HG02763 (cell line): ENCODE results near the gene ETV3.
"Not testable (repeated sequence)": the region's sequence is repeated elsewhere in the genome, so short reads cannot be mapped to it uniquely, and the experiment has no call there.

Experiments
- ATAC-seq: cut with Tn5 transposase; IDR thresholded peaks from one replicate; pipeline ENCODE4 v1.9.1; 2021; ENCODE audit warnings: mild to moderate bottlenecking, moderate library complexity; ENCODE audit not compliant: unreplicated experiment

ETV3 gene

GRCh38 chr1:157113631-157114030 is 24.6 kb downstream of the ETV3 start:
- no peak for ATAC-seq

- ATAC-seq = no peak
Measured at GRCh38 chr1:157113106-157113505, 25.1 kb downstream of the ETV3 start.

DNA sequence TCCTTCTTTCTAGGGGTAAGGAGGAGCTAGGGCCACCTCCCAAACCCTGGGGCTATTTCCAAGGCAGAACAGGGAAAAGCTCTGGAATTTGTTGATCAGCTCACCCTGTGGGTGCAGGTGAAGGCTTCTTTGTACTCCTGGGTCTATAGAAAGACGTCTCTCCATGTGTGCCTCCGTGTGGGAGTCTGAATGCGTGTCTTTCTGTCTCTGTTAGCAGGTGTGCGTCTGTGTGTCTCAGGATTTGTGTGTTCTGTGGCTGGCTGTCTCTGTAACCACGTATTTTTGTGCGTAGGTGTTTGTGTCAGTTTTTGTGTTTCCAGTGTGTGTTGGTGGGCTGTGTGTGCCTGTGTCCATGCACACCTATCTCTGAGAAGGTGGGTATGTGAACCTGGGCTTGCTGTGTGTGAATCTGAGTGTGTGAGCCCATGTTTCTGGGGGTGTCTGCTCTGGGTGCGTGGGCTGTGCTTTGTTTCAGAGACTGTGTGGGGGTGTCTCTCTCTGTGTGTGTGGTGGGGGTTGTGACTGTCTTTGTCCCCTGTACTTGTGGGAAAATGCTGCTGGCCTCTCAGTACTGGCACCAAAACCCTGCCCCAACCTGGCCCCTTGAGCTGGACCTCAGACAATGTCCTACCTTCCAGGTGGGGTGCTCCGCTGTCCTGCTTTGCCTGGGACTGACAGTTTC is 25.9 kb downstream of the ETV3 start:
- no peak for ATAC-seq

GRCh38 chr1:157111396-157112165 is 26.6 kb downstream of the ETV3 start:
- no peak for ATAC-seq

GRCh38 chr1:157110686-157111085 is 27.5 kb downstream of the ETV3 start:
- no peak for ATAC-seq

DNA sequence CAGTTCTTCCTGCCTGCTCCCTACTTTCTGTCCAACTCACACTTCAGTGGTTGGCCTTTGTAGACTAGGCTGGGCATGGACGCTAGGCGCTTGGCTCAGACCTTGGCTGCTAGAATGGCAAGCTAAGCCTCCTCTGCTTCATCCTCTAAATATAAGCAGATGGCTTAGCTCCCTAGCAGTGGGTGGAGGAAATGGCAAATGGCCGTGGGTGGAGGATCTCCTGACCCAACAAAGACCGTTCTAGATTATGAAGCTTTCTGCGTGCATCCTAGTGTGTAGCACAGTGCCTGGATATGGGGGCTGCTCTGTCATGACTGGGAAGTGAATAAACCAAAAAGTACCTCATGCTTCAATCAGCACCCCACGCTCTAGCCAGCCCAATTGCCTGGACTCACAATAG is 28.2 kb downstream of the ETV3 start:
- ATAC-seq = no peak

GRCh38 chr1:157108448-157108847 is 29.7 kb downstream of the ETV3 start:
- no peak for ATAC-seq

- ATAC-seq = no peak
Measured at GRCh38 chr1:157107702-157108101, 30.5 kb downstream of the ETV3 start.

GRCh38 chr1:157106813-157107189 is 31.4 kb downstream of the ETV3 start:
- no peak for ATAC-seq

- peak; percentile 78 for ATAC-seq
Measured at GRCh38 chr1:157105988-157106812, 32.0 kb downstream of the ETV3 start.

DNA sequence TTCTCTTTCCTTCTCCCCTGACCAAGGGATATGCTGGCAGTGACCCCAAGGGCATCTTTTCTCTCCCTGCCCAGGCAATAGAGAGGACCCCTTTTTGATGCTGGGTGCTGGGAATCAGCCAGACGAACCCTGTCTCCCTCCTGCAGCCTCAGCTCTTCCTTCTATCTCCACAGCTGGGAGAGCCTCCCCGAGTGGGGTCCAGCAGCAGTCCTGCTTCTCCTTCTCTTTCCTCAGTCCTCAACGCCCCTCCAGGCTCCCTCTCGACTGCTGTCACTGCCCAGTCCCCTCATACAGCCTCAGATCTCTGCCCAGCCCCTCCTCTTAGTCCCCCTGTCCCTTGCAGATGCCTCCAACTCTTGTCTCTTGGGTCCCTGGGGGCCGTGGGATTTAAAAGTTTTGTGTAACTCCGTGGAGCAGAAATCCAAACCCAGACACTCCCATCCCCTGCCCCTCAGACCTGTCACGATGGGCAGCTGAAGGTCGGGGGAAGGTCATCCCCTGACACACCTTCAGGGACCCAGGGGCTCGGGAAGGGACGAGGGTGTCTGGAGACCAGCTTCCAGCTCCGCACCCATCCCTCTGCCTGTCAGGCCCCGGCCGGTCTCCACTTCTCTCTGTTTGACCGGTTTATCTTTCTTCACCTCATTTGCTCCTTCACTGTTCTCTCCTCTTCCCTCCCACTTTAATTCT is 32.8 kb downstream of the ETV3 start:
- ATAC-seq = no peak

GRCh38 chr1:157104598-157105293 is 33.4 kb downstream of the ETV3 start:
- no peak for ATAC-seq

DNA sequence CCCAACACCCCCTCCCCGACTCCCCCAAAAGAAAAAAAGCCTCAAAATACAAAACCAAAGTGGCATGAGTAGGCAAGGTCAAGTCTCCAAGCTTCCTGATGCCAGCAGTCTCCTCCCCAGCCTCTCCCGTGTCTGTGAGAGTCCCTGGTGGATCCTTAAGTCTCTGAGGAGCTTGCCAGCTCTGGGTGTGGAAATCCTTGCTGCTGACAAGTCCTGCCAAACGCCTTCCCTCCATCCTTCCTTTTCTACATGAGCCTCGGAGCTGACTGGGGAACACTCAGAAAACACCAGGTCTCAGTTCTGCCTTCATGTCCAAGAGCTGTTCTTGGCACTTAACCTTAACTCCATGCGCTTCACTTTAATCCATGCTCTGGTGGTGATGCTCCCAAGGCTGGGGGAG is 34.9 kb downstream of the ETV3 start:
- ATAC-seq = no peak

DNA sequence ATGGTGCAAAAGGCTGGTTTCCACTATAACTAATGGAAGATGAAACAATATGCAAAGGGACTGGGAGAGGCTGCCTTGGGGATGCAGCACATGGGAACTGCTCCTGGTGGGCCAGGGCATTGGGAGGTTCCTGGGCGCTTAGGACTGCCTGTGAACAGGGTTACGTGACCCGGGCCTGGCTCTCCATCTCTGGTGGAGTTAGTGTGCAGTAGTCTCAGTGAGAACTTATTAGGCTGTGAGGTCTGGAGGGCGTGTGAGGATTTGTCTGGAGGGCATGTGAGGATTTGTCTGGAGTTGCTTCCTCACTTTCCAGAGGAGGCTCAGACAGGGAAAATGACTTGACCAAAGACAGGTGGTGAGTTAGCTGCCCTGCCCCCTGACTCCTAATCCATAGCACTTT is 37.0 kb downstream of the ETV3 start:
- no peak for ATAC-seq

DNA sequence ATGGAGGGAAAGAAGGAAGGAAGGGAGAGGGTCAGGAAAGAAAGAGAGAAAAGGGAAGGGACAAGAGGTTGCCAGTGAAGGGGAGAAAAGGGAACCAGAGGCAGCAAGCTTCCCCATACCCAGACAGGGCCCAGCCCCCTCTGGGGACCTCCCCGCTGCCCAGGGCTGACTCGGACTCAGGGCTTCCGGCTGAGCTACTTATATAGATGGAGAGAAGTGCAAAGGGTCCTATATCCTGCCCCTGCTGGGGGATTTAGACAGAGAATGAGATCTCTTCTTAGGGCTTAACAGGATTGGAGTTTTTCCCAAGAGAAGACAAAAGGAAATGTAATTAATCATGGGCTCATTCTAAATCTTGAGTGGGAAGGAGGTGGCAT is 38.6 kb downstream of the ETV3 start, which contains the start of gene ETV3L:
Gene ETV3L (minus strand): TSS at position 176 of the 377 bp plus-strand sequence. CDS start 285 bp downstream, outside the sequence.
- ATAC-seq = no peak

DNA sequence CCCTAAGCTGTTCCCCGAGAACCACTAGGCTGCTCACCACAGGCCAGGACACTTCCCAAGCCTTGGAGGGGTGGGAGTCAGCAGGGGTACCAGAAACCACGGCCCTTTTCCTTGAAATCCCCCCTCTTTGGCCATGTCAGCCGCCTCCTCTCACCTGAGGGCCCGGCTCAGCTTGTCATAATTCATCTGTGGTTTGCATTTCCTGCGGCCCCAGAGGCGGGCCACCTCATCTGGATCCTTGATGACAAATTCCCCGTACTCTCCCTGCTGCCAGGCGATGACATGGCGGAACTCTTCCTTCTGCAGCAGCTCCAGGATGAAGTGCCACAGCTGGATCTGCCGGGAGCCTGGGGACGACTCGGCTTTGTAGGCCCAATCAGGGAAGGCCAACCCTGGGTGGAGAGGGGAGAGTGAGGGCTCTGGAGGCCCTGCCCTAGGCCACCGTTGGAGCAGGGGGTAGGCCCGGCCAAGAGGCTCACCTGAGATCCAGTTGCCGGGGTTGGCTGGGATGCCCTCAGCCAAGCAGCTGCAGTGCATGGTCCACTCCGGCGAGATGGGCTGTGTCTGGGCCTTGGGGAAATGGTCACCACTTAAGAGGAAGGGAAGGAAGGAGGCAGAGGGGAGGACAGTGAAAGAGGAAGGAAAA is 39.1 kb downstream of the ETV3 start:
- ATAC-seq = not testable (repeated sequence)

DNA sequence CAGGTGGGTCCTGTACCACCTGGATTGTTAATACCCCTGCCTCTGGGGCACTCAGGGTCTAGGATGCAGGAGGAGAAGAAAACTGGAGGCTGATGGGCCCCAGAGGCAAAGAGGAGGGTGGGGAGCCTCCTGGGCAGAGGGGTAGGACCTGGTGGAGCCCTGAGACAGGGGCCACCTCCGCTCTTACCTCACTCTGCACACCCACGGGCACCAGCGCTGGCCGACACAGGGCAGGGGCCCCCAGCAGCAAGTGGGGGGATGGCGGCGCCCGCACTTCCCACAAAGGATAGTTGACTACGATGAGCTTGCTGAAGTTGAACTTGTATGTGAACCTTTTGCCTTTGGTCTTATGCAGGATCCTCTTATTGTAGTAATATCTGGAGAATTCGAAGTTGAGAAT is 39.7 kb downstream of the ETV3 start:
- ATAC-seq = no peak

DNA sequence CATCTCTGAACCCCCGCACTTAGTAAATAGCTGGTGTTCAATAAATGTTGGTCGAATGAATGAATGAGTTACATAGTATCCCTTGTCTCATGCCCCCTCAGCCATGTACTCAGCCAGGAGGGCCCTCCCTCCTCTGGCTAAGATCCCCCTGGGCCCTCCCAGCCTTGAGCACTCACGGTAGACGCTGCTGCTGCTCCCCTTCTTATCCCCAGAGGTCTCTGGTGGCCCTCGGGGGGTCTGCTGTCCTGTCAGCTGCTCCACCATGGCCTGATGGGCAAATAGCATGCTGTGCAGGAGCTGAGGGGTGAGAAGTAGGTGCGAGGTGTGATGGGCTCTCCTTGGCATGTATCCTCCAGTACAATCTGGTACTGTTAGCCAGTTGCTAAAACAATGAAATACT is 40.5 kb downstream of the ETV3 start:
- no peak for ATAC-seq

GRCh38 chr1:157096881-157097280 is 41.3 kb downstream of the ETV3 start:
- no peak for ATAC-seq

DNA sequence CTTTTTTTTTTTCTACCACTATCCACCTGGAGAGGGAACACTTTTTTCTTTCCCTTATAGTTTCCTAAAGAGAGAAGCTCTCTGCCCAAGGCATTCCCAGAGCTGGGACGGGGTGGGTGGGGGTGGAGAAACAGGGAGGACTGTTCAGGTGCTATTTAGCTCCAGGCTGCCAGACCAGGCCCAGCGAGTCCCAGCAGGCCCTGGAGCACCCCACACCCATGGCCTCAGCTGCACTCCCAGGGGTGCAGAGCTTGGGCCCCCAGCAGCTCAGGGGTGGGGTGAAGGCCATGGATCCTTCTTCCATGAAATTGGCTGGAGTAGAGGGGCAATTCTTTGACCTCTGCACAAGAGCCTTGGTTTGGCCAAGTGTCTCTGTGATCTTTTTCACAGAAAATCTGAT is 42.6 kb downstream of the ETV3 start:
- no peak for ATAC-seq
